Stimulated activated CD4-positive, alpha-beta T cell treated with anti-CD3 and anti-CD28 coated beads, Interleukin-1b, Interleukin-23, amount 100 ng/mL, for 4 hours (primary cell): ENCODE data around the gene HSPA12B.
"Not testable (repeated sequence)": the region's sequence is repeated elsewhere in the genome, so short reads cannot be mapped to it uniquely, and the experiment has no call there.

ENCODE experiments used
- DNase-seq, 2 donors: peaks; one replicate each; pipeline ENCODE4 v3.0.0-alpha.2; 2020; ENCODE audit warnings: low read depth in 2 of 2

Gene HSPA12B

DNA sequence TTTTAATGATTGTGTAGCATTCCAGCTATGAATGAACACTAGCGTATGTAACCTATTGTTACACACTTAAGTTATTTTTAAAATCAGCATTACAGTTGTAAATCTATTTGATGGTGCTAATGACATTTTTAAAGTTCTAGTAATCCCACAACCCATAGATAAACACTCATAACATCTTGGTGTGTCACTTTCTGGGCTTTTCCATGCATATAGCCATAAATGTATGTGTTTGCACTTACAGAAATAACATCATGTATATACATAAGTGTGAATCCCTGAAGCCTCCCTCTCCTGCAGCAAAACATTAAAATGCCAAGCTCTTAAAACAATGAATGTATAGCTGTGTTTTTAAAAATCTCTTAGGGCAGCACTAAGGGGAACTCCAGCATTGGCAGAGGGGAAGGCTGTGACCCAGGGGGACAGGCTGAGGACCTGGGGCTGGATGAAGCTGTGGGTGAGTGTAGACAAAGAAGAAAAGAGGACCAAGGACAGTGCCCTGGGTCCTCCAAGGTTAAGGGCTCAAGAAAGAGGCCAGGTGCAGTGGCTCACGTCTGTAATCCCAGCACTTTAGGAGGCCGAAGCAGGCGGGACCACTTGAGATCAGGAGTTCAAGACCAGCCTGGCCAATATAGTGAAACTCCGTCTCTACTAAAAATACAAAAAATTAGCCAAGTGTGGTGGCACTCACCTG is 55.0 kb downstream of the HSPA12B start:
- DNase-seq = no peak

DNA sequence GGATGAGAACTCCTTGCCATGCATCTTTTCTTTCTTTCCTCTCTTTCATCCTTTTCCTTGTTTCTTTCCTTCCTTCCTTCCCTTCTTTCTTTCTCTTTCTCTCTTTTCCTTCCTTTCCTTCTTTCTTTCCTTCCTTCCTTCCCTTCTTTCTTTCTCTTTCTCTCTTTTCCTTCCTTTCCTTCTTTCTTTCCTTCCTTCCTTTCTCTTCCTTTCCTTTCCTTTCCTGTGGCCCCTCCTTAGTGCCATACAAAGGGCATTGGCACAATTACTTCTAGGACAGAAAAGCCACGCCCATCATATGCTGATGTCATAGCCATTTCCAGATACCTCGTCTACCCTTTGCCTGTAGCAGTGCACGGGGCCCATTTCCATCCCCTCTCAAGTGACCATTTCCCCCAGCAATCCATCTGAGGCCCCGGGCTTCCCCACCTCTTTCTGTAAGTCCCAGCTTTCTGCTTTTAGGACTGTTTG is 56.2 kb downstream of the HSPA12B start:
- DNase-seq = no peak

DNA sequence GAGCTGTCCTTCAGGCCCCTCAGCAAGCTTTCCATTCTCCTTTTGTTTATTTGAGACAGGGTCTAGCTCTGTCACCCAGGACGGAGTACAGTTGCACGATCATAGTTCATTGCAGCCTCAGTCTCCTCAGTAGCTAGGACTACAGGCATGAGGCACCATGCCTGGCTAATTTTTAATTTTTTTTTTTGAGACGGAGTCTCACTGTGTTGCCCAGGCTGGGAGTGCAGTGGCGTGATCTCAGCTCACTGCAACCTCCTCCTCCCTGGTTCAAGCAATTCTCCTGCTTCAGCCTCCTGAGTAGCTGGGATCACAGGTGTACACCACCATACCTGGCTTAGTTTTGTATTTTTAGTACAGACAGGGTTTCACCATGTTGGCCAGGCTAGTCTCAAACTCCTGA is 56.7 kb downstream of the HSPA12B start:
- not testable (repeated sequence) for DNase-seq

GRCh38 chr20:3794168-3794567 is 61.7 kb downstream of the HSPA12B start:
- not testable (repeated sequence) for DNase-seq

DNA sequence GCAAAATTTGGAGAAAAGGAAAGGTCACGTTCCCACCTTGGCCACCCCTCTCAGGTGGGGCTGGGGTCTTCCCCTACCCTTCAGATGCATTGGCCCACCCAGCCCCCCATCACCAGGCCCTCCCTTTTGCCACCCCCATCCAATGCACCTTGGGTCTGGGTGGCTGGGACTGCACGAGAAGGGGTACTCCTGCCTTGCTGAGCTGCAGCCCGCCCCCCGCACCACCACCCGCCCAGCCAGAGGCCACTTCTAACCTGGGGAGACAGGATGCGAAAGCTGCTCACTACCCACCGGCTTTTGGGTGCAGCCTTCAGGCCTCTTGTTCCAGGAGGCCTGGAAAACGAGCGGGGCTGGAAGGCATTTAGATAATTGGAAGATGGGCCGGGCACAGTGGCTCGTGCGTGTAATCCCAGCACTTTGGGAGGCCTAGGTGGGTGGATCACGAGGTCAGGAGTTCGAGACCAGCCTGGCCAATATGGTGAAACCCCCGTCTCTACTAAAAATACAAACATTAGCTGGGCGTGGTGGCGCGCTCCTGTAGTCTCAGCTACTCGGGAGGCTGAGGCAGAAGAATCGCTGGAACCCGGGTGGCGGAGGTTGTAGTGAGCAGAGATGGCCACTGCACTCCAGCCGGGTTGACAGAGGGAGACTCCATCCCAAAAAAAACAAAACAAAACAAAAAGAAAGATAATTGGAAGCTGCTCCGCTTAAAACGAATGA is 62.4 kb downstream of the HSPA12B start:
- DNase-seq = no peak

- peak; percentile 79 to 85 for DNase-seq
Observed at GRCh38 chr20:3795511-3796468, 63.3 kb downstream of the HSPA12B start, which contains the start of gene CDC25B. Gene CDC25B (plus strand): TSS chr20:3796310. CDS start chr20:3796532, 222 bp downstream.

- no peak for DNase-seq
Observed at GRCh38 chr20:3796477-3797225, 64.2 kb downstream of the HSPA12B start.

- DNase-seq = no peak
Observed at GRCh38 chr20:3797226-3797545, 64.7 kb downstream of the HSPA12B start.

DNA sequence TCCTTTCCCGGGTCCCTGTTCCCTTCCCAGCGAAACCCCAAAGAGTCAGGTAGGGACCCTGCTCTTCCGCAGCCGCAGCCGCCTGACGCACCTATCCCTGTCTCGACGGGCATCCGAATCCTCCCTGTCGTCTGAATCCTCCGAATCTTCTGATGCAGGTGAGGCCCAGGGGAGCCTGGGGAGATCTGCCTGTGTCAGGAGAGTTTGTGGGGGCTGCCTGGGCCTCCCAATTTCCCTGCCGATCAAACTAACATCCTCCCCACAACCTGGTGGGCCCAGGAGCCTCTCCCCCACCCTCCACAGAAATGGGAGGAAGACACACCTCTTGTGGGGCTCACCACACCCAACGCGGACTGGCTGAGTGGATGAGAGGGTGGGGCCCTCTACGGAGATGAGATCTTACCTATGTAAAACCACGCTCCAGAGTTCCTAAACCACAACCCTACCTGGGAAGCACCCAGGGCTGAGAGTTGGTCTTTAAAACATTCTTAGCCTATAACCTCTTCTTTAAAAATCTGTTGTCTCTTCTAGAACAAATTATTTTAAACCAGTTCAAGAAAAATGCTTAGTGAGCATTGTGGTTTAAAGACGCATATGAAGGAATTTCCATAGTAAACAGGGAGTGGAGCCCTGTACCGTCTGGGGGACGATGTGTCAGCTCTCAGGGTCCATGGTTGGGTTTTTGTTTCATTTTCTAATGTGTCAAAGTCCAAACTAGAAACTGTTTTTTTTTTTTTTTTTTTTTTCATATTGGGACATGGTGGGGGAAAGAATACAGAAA is 65.3 kb downstream of the HSPA12B start:
- no peak for DNase-seq

GRCh38 chr20:3798373-3798768 is 65.9 kb downstream of the HSPA12B start:
- DNase-seq = no peak

DNA sequence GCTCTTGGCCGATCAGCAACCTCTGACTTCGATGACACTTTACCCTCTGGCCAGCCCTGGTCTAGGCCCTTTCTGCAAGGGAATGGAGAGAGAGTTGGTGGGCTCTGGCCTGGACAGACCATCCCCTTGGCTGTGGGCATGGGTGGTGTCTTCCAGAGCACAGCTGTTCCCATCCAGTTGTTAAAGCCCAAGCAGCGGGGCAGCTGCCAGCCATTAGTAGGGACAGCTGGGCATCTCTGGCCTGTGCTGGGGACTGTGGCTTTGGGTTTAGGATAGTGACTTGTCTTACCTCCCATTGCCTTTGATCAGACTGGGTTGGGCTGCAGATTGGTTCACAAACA is 66.4 kb downstream of the HSPA12B start:
- no peak for DNase-seq

GRCh38 chr20:3800256-3800877 is 67.9 kb downstream of the HSPA12B start:
- DNase-seq = no peak

DNA sequence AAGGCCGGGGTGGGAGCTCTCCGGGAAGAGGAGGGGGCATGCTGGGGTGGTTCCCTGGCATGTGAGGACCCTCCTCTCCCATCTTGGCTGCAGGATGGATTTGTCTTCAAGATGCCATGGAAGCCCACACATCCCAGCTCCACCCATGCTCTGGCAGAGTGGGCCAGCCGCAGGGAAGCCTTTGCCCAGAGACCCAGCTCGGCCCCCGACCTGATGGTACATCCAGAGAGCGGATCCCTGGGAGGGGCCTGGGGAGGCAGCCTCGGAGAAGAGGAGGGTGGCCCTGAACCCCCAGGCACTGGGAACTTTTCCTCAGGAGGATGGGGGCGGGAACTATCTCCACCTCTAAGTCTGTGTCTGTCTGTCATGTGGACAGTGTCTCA is 68.4 kb downstream of the HSPA12B start:
- DNase-seq = no peak

GRCh38 chr20:3801299-3801698 is 68.8 kb downstream of the HSPA12B start:
- no peak for DNase-seq

- no peak for DNase-seq
Observed at GRCh38 chr20:3801846-3802245, 69.4 kb downstream of the HSPA12B start.
